Neuronal stem cell (in vitro differentiated cells): Measurements from ENCODE around the gene LYPD5.
"Not testable (repeated sequence)": the region's sequence is repeated elsewhere in the genome, so short reads cannot be mapped to it uniquely, and the experiment has no call there.

ENCODE experiments used
- DNase-seq: peaks from one replicate; pipeline ENCODE4 v3.0.0-alpha.2; 2013; ENCODE audit warnings: low spot score
- H2AFZ ChIP-seq: one replicate; pipeline ENCODE4 v1.6.1; 2013; ENCODE audit warnings: mild to moderate bottlenecking, low read length, inconsistent platforms
- H2AK5ac ChIP-seq: 2 replicates; pipeline ENCODE4 v1.6.1; 2013; ENCODE audit warnings: low read depth, mild to moderate bottlenecking, inconsistent platforms, low read length, moderate library complexity, mixed read lengths
- H2BK120ac ChIP-seq: 2 replicates; pipeline ENCODE4 v1.6.1; 2013; ENCODE audit warnings: low read depth, mild to moderate bottlenecking, inconsistent platforms, low read length, moderate library complexity, mixed read lengths
- H2BK12ac ChIP-seq: one replicate; pipeline ENCODE4 v1.6.1; 2013; ENCODE audit warnings: low read length, inconsistent platforms
- H2BK15ac ChIP-seq: 2 replicates; pipeline ENCODE4 v1.6.1; 2013; ENCODE audit warnings: mild to moderate bottlenecking, low read length, inconsistent platforms, mixed read lengths
- H2BK5ac ChIP-seq: one replicate; pipeline ENCODE4 v1.6.1; 2013; ENCODE audit warnings: inconsistent platforms, mild to moderate bottlenecking, low read length, moderate library complexity
- H3K14ac ChIP-seq: one replicate; pipeline ENCODE4 v1.6.1; 2013; ENCODE audit warnings: low read length, inconsistent platforms
- H3K18ac ChIP-seq: 2 replicates; pipeline ENCODE4 v1.6.1; 2013; ENCODE audit warnings: low read length, inconsistent platforms
- H3K23ac ChIP-seq: 2 replicates; pipeline ENCODE4 v1.6.1; 2013; ENCODE audit warnings: low read depth, mild to moderate bottlenecking, mixed read lengths, low read length, inconsistent platforms; ENCODE audit not compliant: poor library complexity
- H3K27ac ChIP-seq: replicated peaks from 3 replicates; pipeline ENCODE4 v1.5.1; 2013; ENCODE audit warnings: low read length, inconsistent platforms
- H3K27me3 ChIP-seq, 3 experiments: 2 replicates each; pipeline ENCODE4 v1.6.1; 2013; ENCODE audit warnings: low read length in 3 of 3, mild to moderate bottlenecking in 2 of 3, inconsistent platforms in 1 of 3, low read depth in 1 of 3, mixed read lengths in 1 of 3, moderate library complexity in 1 of 3; ENCODE audit not compliant: control insufficient read depth in 3 of 3, insufficient read depth in 3 of 3
- H3K36me3 ChIP-seq, 2 donors: replicated peaks in 1 of 2; 2 replicates each; pipeline ENCODE4 v1.6.1; 2013; ENCODE audit warnings: low read length in 2 of 2; ENCODE audit not compliant: control insufficient read depth in 2 of 2, insufficient read depth in 2 of 2
- H3K4ac ChIP-seq: 2 replicates; pipeline ENCODE4 v1.6.1; 2013; ENCODE audit warnings: inconsistent platforms, mild to moderate bottlenecking, low read length, moderate library complexity
- H3K4me1 ChIP-seq, 2 donors: 1 replicate in 1 of 2; 2 replicates in 1 of 2; pipeline ENCODE4 v1.6.1; 2013; ENCODE audit warnings: low read length in 2 of 2, low read depth in 1 of 2; ENCODE audit not compliant: control insufficient read depth in 2 of 2, insufficient read depth in 1 of 2
- H3K4me2 ChIP-seq: one replicate; pipeline ENCODE4 v1.6.1; 2013; ENCODE audit warnings: mild to moderate bottlenecking, low read length, inconsistent platforms; ENCODE audit not compliant: insufficient read depth, poor library complexity, severe bottlenecking
- H3K4me3 ChIP-seq, 2 donors: 2 replicates each; pipeline ENCODE4 v1.5.1; 2013; ENCODE audit warnings: low read length in 2 of 2, mild to moderate bottlenecking in 2 of 2, inconsistent platforms in 1 of 2, moderate library complexity in 1 of 2
- H3K79me1 ChIP-seq: one replicate; pipeline ENCODE4 v1.6.1; 2013; ENCODE audit warnings: low read depth, mild to moderate bottlenecking, inconsistent platforms, low read length, moderate library complexity
- H3K9ac ChIP-seq: one replicate; pipeline ENCODE4 v1.6.1; 2013; ENCODE audit warnings: mild to moderate bottlenecking, low read depth, low read length, inconsistent platforms; ENCODE audit not compliant: poor library complexity
- H3K9me3 ChIP-seq, 2 donors: replicated peaks in 1 of 2; 2 replicates each; pipeline versions ENCODE3 to v1.6.1; 2013; ENCODE audit warnings: low read length in 2 of 2, mild to moderate bottlenecking in 2 of 2, inconsistent platforms in 1 of 2, low read depth in 1 of 2, mixed read lengths in 1 of 2, moderate library complexity in 1 of 2; ENCODE audit not compliant: control insufficient read depth in 2 of 2, insufficient read depth in 1 of 2
- H4K8ac ChIP-seq: one replicate; pipeline ENCODE4 v1.6.1; 2013; ENCODE audit warnings: low read depth, mild to moderate bottlenecking, inconsistent platforms, low read length, moderate library complexity
- H4K91ac ChIP-seq: one replicate; pipeline ENCODE4 v1.6.1; 2013; ENCODE audit warnings: low read length, low read depth, mild to moderate bottlenecking, inconsistent platforms; ENCODE audit not compliant: poor library complexity
- WGBS, 2 donors: extraction: QIAGEN DNeasy Blood & Tissue Kit; methylation state at CpG; one replicate each; pipeline ENCODE4 v1.1.7; 2013; ENCODE audit warnings: missing lambda C conversion rate in 2 of 2, mixed read lengths in 1 of 2; ENCODE audit not compliant: insufficient read length in 2 of 2, insufficient replicate concordance in 1 of 2; ENCODE audit errors: extremely low coverage in 2 of 2; 5-methylcytosine and 5-hydroxymethylcytosine counted together

LYPD5 gene

GRCh38 chr19:43842007-43842406 is 39.8 kb upstream of the LYPD5 start:
- Histone ChIP-seq H4K91ac (no peak overlapping the region), H2BK5ac (no peak overlapping the region), H3K9ac (no peak overlapping the region), H2AFZ (no peak overlapping the region), H3K4me1 (no peaks in the 10 kb centered on the region), H3K4me3 (no peak overlapping the region), H3K23ac (no peak overlapping the region), H2BK15ac (no peak overlapping the region), H2AK5ac (no peak overlapping the region), H3K79me1 (peaks cover 2% of the 10 kb centered on the region), H2BK120ac (no peak overlapping the region), H3K27ac (no peak overlapping the region), H3K4me2 (no peak overlapping the region), H4K8ac (no peak overlapping the region), H3K18ac (no peak overlapping the region), H3K9me3 (peaks cover 18 to 89% of the 10 kb centered on the region in 2 donors), H3K4ac (no peak overlapping the region), H3K14ac (no peak overlapping the region), H2BK12ac (no peak overlapping the region), H3K36me3 (peaks cover 10 to 40% of the 10 kb centered on the region in 2 donors), H3K27me3 (peaks cover 0 to 2% (median 0%) of the 10 kb centered on the region in 3 experiments)
- WGBS, 2 donors: no CpG with 5 or more reads among the region's 2 CpGs
- no peak for DNase-seq

GRCh38 chr19:43839139-43839538 is 36.9 kb upstream of the LYPD5 start:
- no peak overlapping the region for H3K23ac ChIP-seq
- H3K36me3 ChIP-seq: peaks cover 17 to 56% of the 10 kb centered on the region in 2 donors
- peaks cover 17 to 82% of the 10 kb centered on the region in 2 donors for H3K9me3 ChIP-seq
- no peak overlapping the region for H3K4me2 ChIP-seq
- H3K4me1 ChIP-seq: no peaks in the 10 kb centered on the region
- H3K4me3 ChIP-seq: no peak overlapping the region
- H2AFZ ChIP-seq: no peak overlapping the region
- H4K8ac ChIP-seq: no peak overlapping the region
- H2BK5ac ChIP-seq: no peak overlapping the region
- H3K27ac ChIP-seq: no peak overlapping the region
- H3K27me3 ChIP-seq: peaks cover 0 to 2% (median 0%) of the 10 kb centered on the region in 3 experiments
- no peak overlapping the region for H2BK120ac ChIP-seq
- no peak overlapping the region for H2AK5ac ChIP-seq
- DNase-seq: no peak
- no peak overlapping the region for H3K9ac ChIP-seq
- H3K14ac ChIP-seq: no peak overlapping the region
- H4K91ac ChIP-seq: no peak overlapping the region
- H2BK12ac ChIP-seq: no peak overlapping the region
- H3K18ac ChIP-seq: no peak overlapping the region
- no peak overlapping the region for H3K4ac ChIP-seq
- H2BK15ac ChIP-seq: no peak overlapping the region
- H3K79me1 ChIP-seq: peaks cover 2% of the 10 kb centered on the region

GRCh38 chr19:43826787-43827754 is 24.8 kb upstream of the LYPD5 start, which contains the start of gene ZNF283:
Gene ZNF283 (plus strand): TSS chr19:43827321. CDS start chr19:43833505, 6,184 bp downstream.
- Histone ChIP-seq H3K4ac (no peak within 1 kb of the TSS), H3K36me3 (peaks cover 3 to 21% of the 10 kb centered on the region in 2 donors), H3K23ac (peak within 1 kb of the TSS; percentile 92), H3K18ac (peak within 1 kb of the TSS; percentile 84), H3K9ac (peak within 1 kb of the TSS; percentile 97), H2AK5ac (no peak within 1 kb of the TSS), H3K4me3 (peak within 1 kb of the TSS; percentile 55 to 82), H4K8ac (peak within 1 kb of the TSS; percentile 45), H2AFZ (peak within 1 kb of the TSS; percentile 90), H2BK12ac (no peak within 1 kb of the TSS), H3K27me3 (no peaks in the 10 kb centered on the region), H3K14ac (peak within 1 kb of the TSS; percentile 99), H4K91ac (no peak within 1 kb of the TSS), H3K9me3 (peaks cover 6 to 17% of the 10 kb centered on the region in 2 donors), H2BK15ac (no peak within 1 kb of the TSS), H2BK120ac (peak within 1 kb of the TSS; percentile 39), H2BK5ac (no peak within 1 kb of the TSS), H3K27ac (no peak within 1 kb of the TSS), H3K79me1 (no peaks in the 10 kb centered on the region), H3K4me1 (peaks cover 0 to 2% of the 10 kb centered on the region in 2 donors), H3K4me2 (peak within 1 kb of the TSS; percentile 66)
- no CpG with 5 or more reads among the region's 46 CpGs for WGBS, 2 donors
- DNase-seq: peak; percentile 84

- H3K27ac ChIP-seq, H3K14ac ChIP-seq, H2BK12ac ChIP-seq, H2BK120ac ChIP-seq, H3K18ac ChIP-seq, H3K9ac ChIP-seq, H3K4me2 ChIP-seq, DNase-seq, H3K4ac ChIP-seq, H2AFZ ChIP-seq, H3K4me1 ChIP-seq, H3K79me1 ChIP-seq, H3K23ac ChIP-seq, H3K27me3 ChIP-seq, H3K4me3 ChIP-seq, H4K91ac ChIP-seq, H2AK5ac ChIP-seq, H4K8ac ChIP-seq, H3K36me3 ChIP-seq, H2BK5ac ChIP-seq, H2BK15ac ChIP-seq: not testable (repeated sequence)
- no CpG with 5 or more reads among the region's 4 CpGs for WGBS, 2 donors
- peaks cover 10 to 19% of the 10 kb centered on the region in 2 donors for H3K9me3 ChIP-seq
These were observed 22.3 kb upstream of the LYPD5 start for GRCh38 chr19:43824572-43824971.
